ENCODE measurements around the gene ASB18. TPM values are rescaled to one million over a fixed set of nuclear protein-coding genes. Genes with fewer than 3 reads are reported as not detected.

Gene ASB18
- total and polyA plus RNA-seq, 2 of the 8 experiments (the other 6 are each of a cell fraction or from before 2014, with no cell fraction given) = not detected

GRCh38 chr2:236259371-236259770, 4.8 kb downstream of the ASB18 start:
- Histone ChIP-seq H3K9ac (replicated peaks in 1 of 4; ENCODE audit: extremely low read depth in 1 of 4, low read depth in 3 of 4, low read length in 3 of 4) (no peak overlapping the region), H2BK120ac (replicated peaks; ENCODE audit: low read depth, low read length) (no peak overlapping the region), H3K4ac (replicated peaks; ENCODE audit: insufficient read length, low read depth, low read length) (no peak overlapping the region), H3K4me2 (ENCODE audit: insufficient read depth in 1 of 2, low read depth in 2 of 2, low read length in 2 of 2) (no peak overlapping the region), H4K91ac (replicated peaks; ENCODE audit: insufficient read length, low read length) (no peak overlapping the region), H2BK20ac (ENCODE audit: low read length) (no peak overlapping the region), H2BK5ac (ENCODE audit: low read depth, low read length) (no peak overlapping the region), H3K27ac (ENCODE audit: low read depth, low read length) (no peak overlapping the region), H3K4me1 (replicated peaks in 1 of 4; ENCODE audit: control insufficient read depth in 3 of 4, insufficient read depth in 4 of 4, low read length in 3 of 4) (no peaks in the 10 kb centered on the region), H2BK15ac (ENCODE audit: low read length) (no peak overlapping the region), H3K23me2 (ENCODE audit: low read depth, low read length) (no peaks in the 10 kb centered on the region), H2BK12ac (ENCODE audit: low read depth, low read length) (no peak overlapping the region), H2AFZ (ENCODE audit: low read length) (no peak overlapping the region), H3K36me3 (ENCODE audit: control insufficient read depth in 2 of 4, insufficient read depth in 4 of 4, low read length in 3 of 4) (no peaks in the 10 kb centered on the region), H3K9me3 (ENCODE audit: insufficient read depth in 2 of 2, low read depth in 1 of 2, low read length in 1 of 2) (no peaks in the 10 kb centered on the region), H4K8ac (ENCODE audit: extremely low read depth, insufficient read depth, low read length) (no peak overlapping the region), H3K4me3 (ENCODE audit: extremely low read depth in 1 of 4, insufficient read depth in 2 of 4, low read depth in 3 of 4, low read length in 4 of 4) (no peak overlapping the region), H4K20me1 (replicated peaks in 1 of 2; ENCODE audit: control insufficient read depth in 1 of 2, insufficient read depth in 2 of 2, low read length in 2 of 2) (no peaks in the 10 kb centered on the region), H3K79me1 (ENCODE audit: low read depth, low read length) (no peaks in the 10 kb centered on the region; the same call in 1 of the 2 replicates), H3K14ac (ENCODE audit: insufficient read length) (no peak overlapping the region), H3K18ac (ENCODE audit: extremely low read depth, low read length) (no peak overlapping the region), H4K5ac (ENCODE audit: insufficient read length, low read depth, low read length) (no peak overlapping the region), H3K27me3 (replicated peaks in 1 of 4; ENCODE audit: control insufficient read depth in 3 of 4, extremely low read depth in 1 of 4, insufficient read depth in 3 of 4, low read length in 3 of 4) (no peaks in the 10 kb centered on the region; a peak in 3 of 7 replicates), H3K79me2 (ENCODE audit: control insufficient read depth in 1 of 2, insufficient read depth in 2 of 2, low read length in 2 of 2) (no peaks in the 10 kb centered on the region), H3K23ac (ENCODE audit: insufficient read length) (no peak overlapping the region), H2AK5ac (ENCODE audit: low read depth, low read length) (no peak overlapping the region), H3K56ac (replicated peaks; ENCODE audit: insufficient read length, low read depth, low read length) (no peak overlapping the region)
- ChIA-PET CTCF (ENCODE audit: partially characterized antibody) (no interaction called here), POLR2A (ENCODE audit: partially characterized antibody) (no interaction called here)
- 93% methylated on average over 6 of the region's 6 CpGs; no CpG with 5 or more reads in 1 of the 2 experiments for WGBS, 2 experiments (ENCODE audit: extremely low coverage in 1 of 2, insufficient coverage in 1 of 2, insufficient read length in 1 of 2, insufficient replicate concordance in 2 of 2, low coverage in 1 of 2, low lambda C conversion rate in 2 of 2, missing lambda C conversion rate in 1 of 2)
- DNase-seq (ENCODE audit: low read depth in 1 of 2, low spot score in 2 of 2) = no peak
- no peak for TF ChIP-seq ATF2 (IDR thresholded peaks at IDR 0.05; ENCODE audit: low read length)
- TF ChIP-seq EGR1 (IDR thresholded peaks at IDR 0.05; ENCODE audit: borderline replicate concordance, low read depth, low read length) = no peak
- TF ChIP-seq ZNF274 (IDR thresholded peaks at IDR 0.05; ENCODE audit: borderline replicate concordance, extremely low read depth, low read length) = no peak
- TF ChIP-seq NANOG (IDR thresholded peaks at IDR 0.05; ENCODE audit: insufficient read depth, low read depth, low read length, poor library complexity, severe bottlenecking) = no peak
- FAIRE-seq = no peak

All from H1 (cell line).